Choroid plexus epithelial cell (primary cell): Measurements from ENCODE around the gene BLOC1S2.
"Not testable (repeated sequence)": the region's sequence is repeated elsewhere in the genome, so short reads cannot be mapped to it uniquely, and the experiment has no call there.

Experiments used
- DNase-seq: peaks from one replicate; pipeline ENCODE4 v3.0.0-alpha.2; 2010; ENCODE audit warnings: low read depth
- H3K4me3 ChIP-seq: 2 replicates; pipeline ENCODE4 v1.5.1; 2011; ENCODE audit warnings: low read depth, mild to moderate bottlenecking, control low read depth, low read length, moderate library complexity
- TF ChIP-seq, protein P1 (sequence below): conservative IDR thresholded peaks from 2 replicates; pipeline ENCODE4 v1.5.1; 2011; ENCODE audit warnings: low read depth, mild to moderate bottlenecking, control low read depth, inconsistent platforms, low read length, moderate library complexity

Gene BLOC1S2

DNA sequence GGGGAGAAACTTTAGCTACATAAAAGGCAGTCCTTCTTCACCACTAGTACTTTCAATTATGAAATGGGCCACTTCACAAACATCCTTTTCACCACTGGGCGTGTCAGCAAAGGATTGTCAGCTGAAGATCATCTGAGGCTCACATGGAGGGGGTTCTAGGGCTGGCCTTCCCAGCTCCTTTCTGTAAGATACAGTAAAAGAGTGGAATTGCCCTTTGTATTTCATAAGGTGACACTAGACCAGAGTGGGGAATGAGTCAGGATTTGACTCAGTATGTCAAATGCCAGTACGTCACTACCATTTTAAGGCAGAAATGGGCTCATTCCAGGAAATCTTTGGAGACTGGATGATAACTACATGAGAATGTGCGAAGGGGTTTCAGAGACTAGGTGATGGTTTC lies 21.2 kb upstream of the BLOC1S2 start:
- TF ChIP-seq, protein P1, sequence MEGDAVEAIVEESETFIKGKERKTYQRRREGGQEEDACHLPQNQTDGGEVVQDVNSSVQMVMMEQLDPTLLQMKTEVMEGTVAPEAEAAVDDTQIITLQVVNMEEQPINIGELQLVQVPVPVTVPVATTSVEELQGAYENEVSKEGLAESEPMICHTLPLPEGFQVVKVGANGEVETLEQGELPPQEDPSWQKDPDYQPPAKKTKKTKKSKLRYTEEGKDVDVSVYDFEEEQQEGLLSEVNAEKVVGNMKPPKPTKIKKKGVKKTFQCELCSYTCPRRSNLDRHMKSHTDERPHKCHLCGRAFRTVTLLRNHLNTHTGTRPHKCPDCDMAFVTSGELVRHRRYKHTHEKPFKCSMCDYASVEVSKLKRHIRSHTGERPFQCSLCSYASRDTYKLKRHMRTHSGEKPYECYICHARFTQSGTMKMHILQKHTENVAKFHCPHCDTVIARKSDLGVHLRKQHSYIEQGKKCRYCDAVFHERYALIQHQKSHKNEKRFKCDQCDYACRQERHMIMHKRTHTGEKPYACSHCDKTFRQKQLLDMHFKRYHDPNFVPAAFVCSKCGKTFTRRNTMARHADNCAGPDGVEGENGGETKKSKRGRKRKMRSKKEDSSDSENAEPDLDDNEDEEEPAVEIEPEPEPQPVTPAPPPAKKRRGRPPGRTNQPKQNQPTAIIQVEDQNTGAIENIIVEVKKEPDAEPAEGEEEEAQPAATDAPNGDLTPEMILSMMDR, result no peak
- H3K4me3 ChIP-seq, result no peak overlapping the region
- DNase-seq, result peak; percentile 63

- TF ChIP-seq, protein P1, result no peak
- DNase-seq, result no peak
- H3K4me3 ChIP-seq, result no peak overlapping the region
These were observed 20.4 kb upstream of the BLOC1S2 start for GRCh38 chr10:100306861-100307260.

DNA sequence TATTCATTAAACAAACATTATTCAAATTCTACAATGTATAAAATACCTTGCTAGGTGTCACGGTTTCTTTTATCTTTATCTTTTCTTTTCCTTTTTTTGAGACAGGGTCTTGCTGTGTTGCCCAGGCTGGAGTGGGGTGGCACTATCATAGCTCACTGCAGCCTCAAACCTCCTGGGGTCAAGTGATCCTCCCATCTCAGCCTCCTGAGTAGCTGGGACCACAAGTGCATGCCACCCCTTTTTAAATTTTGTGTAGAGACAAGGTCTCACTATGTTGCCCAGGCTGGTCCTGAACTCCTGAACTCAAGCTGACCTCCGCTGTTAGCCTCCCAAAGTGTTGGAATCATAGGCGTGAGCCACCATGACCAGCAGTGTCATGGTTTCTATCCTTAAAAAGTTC lies 17.9 kb upstream of the BLOC1S2 start:
- TF ChIP-seq, protein P1, result no peak
- H3K4me3 ChIP-seq, result no peak overlapping the region
- DNase-seq, result no peak

- TF ChIP-seq, protein P1, result peak; percentile 71
- DNase-seq, result peak; percentile 57
- H3K4me3 ChIP-seq, result no peak overlapping the region
These were observed 17.3 kb upstream of the BLOC1S2 start for GRCh38 chr10:100303724-100304319.

GRCh38 chr10:100301123-100301522 lies 14.6 kb upstream of the BLOC1S2 start:
- not testable (repeated sequence) for DNase-seq, H3K4me3 ChIP-seq

- no peak for DNase-seq
- TF ChIP-seq, protein P1, result no peak
- no peak overlapping the region for H3K4me3 ChIP-seq
These were observed 10.8 kb upstream of the BLOC1S2 start for GRCh38 chr10:100297242-100297641.

GRCh38 chr10:100293066-100293465 lies 6.6 kb upstream of the BLOC1S2 start:
- H3K4me3 ChIP-seq, result no peak overlapping the region
- no peak for DNase-seq
- TF ChIP-seq, protein P1, result no peak

DNA sequence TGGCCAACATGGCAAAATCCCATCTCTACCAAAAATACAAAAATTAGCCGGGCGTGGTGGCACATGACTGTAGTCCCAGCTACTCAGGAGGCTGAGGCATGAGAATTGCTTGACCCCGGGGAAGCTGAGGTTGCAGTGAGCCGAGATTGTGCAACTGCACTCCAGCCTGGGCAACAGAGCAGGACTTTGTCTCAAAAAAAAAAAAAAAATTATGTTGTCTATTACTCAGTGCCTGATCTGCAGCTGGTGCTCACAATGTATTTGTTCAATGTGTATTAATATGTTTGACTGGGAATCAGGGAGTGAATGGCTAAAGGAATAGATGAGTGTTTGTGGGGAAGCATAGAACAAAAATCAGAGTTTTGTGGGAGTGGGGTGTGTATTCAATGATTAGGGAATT lies 5.8 kb upstream of the BLOC1S2 start:
- H3K4me3 ChIP-seq, result not testable (repeated sequence)
- DNase-seq, result peak; percentile 52
